ENCODE results near the gene GABRD.

GABRD gene

DNA sequence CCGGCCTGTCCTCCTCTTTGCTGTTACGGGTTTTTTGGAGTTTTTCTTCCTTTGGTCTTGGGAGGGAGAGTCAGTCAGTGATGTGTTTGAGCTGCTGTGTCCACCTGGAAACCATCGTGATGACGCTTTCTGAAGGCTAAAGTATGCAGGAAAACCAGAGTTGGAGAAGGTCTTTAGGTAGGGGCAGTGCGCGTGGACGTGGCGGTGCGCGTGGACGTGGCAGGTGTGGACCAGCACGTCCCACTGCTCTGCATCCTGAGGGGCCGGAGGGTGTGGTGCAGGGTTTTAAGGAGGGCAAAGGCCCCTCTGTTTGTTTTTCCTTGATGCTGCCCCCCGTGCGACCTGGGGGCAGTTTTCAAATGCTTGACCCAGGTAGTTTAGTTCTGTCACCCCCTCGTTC is 61.0 kb downstream of the GABRD start:
- no peak for FAIRE-seq

Measured in TTC549 (cell line).